ENCODE measurements around the gene CNTN4. TPM values are rescaled to one million over a fixed set of nuclear protein-coding genes. Genes with fewer than 3 reads are reported as not detected.

Gene CNTN4
- total and polyA plus RNA-seq, 2 of the 8 experiments (the other 6 are each of a cell fraction or from before 2014, with no cell fraction given) = 0.41 to 2.2 TPM

DNA sequence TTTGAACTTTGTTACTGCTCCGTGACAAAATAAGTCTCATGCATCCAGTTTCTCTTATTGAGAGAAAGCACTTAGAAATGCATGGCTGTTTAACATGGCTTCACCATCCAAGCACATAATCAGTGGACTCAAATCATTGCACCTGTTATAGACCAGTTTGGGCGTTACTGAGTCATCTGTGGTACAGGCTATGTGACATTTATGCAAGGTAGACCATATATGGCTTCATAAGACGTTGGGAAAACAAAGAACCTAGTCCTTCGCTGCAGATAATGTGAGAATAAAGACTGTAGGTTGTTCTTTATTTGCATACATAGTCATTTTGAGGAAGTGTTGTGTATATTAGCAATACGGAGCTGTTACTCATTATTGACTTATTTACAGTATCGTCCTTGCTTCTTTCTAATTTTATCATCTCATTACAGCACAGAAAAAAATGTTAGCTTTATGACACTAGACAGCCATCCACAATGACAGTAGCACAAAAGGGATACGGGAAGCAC is 636.8 kb downstream of the CNTN4 start:
- H3K9me3 ChIP-seq (ENCODE audit: insufficient read depth in 2 of 2, low read depth in 1 of 2, low read length in 1 of 2) = no peaks in the 10 kb centered on the region
- no peak overlapping the region for H3K18ac ChIP-seq (ENCODE audit: extremely low read depth, low read length)
- H3K79me2 ChIP-seq (ENCODE audit: control insufficient read depth in 1 of 2, insufficient read depth in 2 of 2, low read length in 2 of 2) = no peaks in the 10 kb centered on the region
- CTCF ChIA-PET (ENCODE audit: partially characterized antibody) = interaction anchor here (0.6 to 4.2 kb wide), 2 partner anchors 21 to 572 kb away, joined by 3 to 20 read pairs; no protein-coding TSS in a partner anchor
- no peak overlapping the region for H3K56ac ChIP-seq (replicated peaks; ENCODE audit: insufficient read length, low read depth, low read length)
- no peak overlapping the region for H2BK5ac ChIP-seq (ENCODE audit: low read depth, low read length)
- H4K5ac ChIP-seq (ENCODE audit: insufficient read length, low read depth, low read length) = no peak overlapping the region
- 85% methylated on average over 7 of the region's 7 CpGs; no CpG with 5 or more reads in 1 of the 2 experiments for WGBS, 2 experiments (ENCODE audit: extremely low coverage in 1 of 2, insufficient coverage in 1 of 2, insufficient read length in 1 of 2, insufficient replicate concordance in 2 of 2, low coverage in 1 of 2, low lambda C conversion rate in 2 of 2, missing lambda C conversion rate in 1 of 2)
- H3K23me2 ChIP-seq (ENCODE audit: low read depth, low read length) = no peaks in the 10 kb centered on the region
- no peak overlapping the region for H2BK12ac ChIP-seq (ENCODE audit: low read depth, low read length)
- no peak overlapping the region for H4K91ac ChIP-seq (replicated peaks; ENCODE audit: insufficient read length, low read length)
- no peak overlapping the region for H2AK5ac ChIP-seq (ENCODE audit: low read depth, low read length)
- no peak overlapping the region for H3K4ac ChIP-seq (replicated peaks; ENCODE audit: insufficient read length, low read depth, low read length)
- H3K27me3 ChIP-seq (replicated peaks in 1 of 4; ENCODE audit: control insufficient read depth in 3 of 4, extremely low read depth in 1 of 4, insufficient read depth in 3 of 4, low read length in 3 of 4) = no peaks in the 10 kb centered on the region
- H3K27ac ChIP-seq (ENCODE audit: low read depth, low read length) = no peak overlapping the region
- no peaks in the 10 kb centered on the region for H4K20me1 ChIP-seq (replicated peaks in 1 of 2; ENCODE audit: control insufficient read depth in 1 of 2, insufficient read depth in 2 of 2, low read length in 2 of 2)
- no peak overlapping the region for H2BK20ac ChIP-seq (ENCODE audit: low read length)
- POLR2A ChIA-PET (ENCODE audit: partially characterized antibody) = no interaction called here
- no peaks in the 10 kb centered on the region for H3K4me1 ChIP-seq (replicated peaks in 1 of 4; ENCODE audit: control insufficient read depth in 3 of 4, insufficient read depth in 4 of 4, low read length in 3 of 4)
- H3K9ac ChIP-seq (replicated peaks in 1 of 4; ENCODE audit: extremely low read depth in 1 of 4, low read depth in 3 of 4, low read length in 3 of 4) = no peak overlapping the region
- TF ChIP-seq EP300 (IDR thresholded peaks at IDR 0.05; ENCODE audit: borderline replicate concordance in 1 of 2, low read depth in 2 of 2, low read length in 2 of 2) = no peak
- TF ChIP-seq HDAC2 (IDR thresholded peaks at IDR 0.05; ENCODE audit: borderline replicate concordance in 1 of 2, low read depth in 2 of 2, low read length in 2 of 2) = no peak
- no peak for TF ChIP-seq MAX (IDR thresholded peaks at IDR 0.05)
- no peak for TF ChIP-seq SP1 (IDR thresholded peaks at IDR 0.05; ENCODE audit: low read depth, low read length)
- TF ChIP-seq CTBP2 (IDR thresholded peaks at IDR 0.05; ENCODE audit: borderline replicate concordance, insufficient read depth, insufficient read length, low read length) = no peak
- no peak for TF ChIP-seq BACH1 (IDR thresholded peaks at IDR 0.05; ENCODE audit: low read length)
- no peak overlapping the region for H3K4me2 ChIP-seq (ENCODE audit: insufficient read depth in 1 of 2, low read depth in 2 of 2, low read length in 2 of 2)
- no peak overlapping the region for H3K4me3 ChIP-seq (ENCODE audit: extremely low read depth in 1 of 4, insufficient read depth in 2 of 4, low read depth in 3 of 4, low read length in 4 of 4)
- no peak for DNase-seq (ENCODE audit: low read depth in 1 of 2, low spot score in 2 of 2)
- H3K79me1 ChIP-seq (ENCODE audit: low read depth, low read length) = no peaks in the 10 kb centered on the region
- H3K14ac ChIP-seq (ENCODE audit: insufficient read length) = no peak overlapping the region
- no peak overlapping the region for H2AFZ ChIP-seq (ENCODE audit: low read length)
- no peak overlapping the region for H2BK15ac ChIP-seq (ENCODE audit: low read length)
- H2BK120ac ChIP-seq (replicated peaks; ENCODE audit: low read depth, low read length) = no peak overlapping the region
- no peak for FAIRE-seq
- H4K8ac ChIP-seq (ENCODE audit: extremely low read depth, insufficient read depth, low read length) = no peak overlapping the region
- no peak overlapping the region for H3K23ac ChIP-seq (ENCODE audit: insufficient read length)
- no peaks in the 10 kb centered on the region for H3K36me3 ChIP-seq (ENCODE audit: control insufficient read depth in 2 of 4, insufficient read depth in 4 of 4, low read length in 3 of 4)
